Omental fat pad (tissue), 4 donors: ENCODE results near the gene PRR18. TPM values are rescaled to one million over a fixed set of nuclear protein-coding genes. Genes with fewer than 3 reads are reported as not detected.
A peak's percentile ranks its signal among the peaks of the same experiment; 100 is the strongest.

ENCODE experiments used
- ATAC-seq: fragments of 150-250 bp; one replicate; pipeline ENCODE4 v1.9.1; 2016; ENCODE audit warnings: mild to moderate bottlenecking, moderate library complexity; ENCODE audit not compliant: low FRiP score
- DNase-seq: peaks from one replicate; pipeline ENCODE4 v3.0.0-alpha.2; 2019; ENCODE audit warnings: low spot score
- total RNA-seq, 4 donors: library from RNA; depleted of rRNA; stranded (reverse); fragments of >200 nt; gene quantifications; one replicate each; pipeline ENCODE4 v1.1.0, GENCODE V29; 2016
- TF ChIP-seq, protein P1 (sequence below), 3 donors: fragments of 450-650 bp; IDR thresholded peaks; one replicate each; pipeline ENCODE4 v1.5.1; 2016 to 2017; ENCODE audit warnings: antibody characterized with exemption in 3 of 3, mild to moderate bottlenecking in 3 of 3, moderate library complexity in 2 of 3

PRR18 gene
- total RNA-seq, 4 donors from 2014 or later = 0.37 to 0.63 (median 0.38) TPM; not detected in 1

DNA sequence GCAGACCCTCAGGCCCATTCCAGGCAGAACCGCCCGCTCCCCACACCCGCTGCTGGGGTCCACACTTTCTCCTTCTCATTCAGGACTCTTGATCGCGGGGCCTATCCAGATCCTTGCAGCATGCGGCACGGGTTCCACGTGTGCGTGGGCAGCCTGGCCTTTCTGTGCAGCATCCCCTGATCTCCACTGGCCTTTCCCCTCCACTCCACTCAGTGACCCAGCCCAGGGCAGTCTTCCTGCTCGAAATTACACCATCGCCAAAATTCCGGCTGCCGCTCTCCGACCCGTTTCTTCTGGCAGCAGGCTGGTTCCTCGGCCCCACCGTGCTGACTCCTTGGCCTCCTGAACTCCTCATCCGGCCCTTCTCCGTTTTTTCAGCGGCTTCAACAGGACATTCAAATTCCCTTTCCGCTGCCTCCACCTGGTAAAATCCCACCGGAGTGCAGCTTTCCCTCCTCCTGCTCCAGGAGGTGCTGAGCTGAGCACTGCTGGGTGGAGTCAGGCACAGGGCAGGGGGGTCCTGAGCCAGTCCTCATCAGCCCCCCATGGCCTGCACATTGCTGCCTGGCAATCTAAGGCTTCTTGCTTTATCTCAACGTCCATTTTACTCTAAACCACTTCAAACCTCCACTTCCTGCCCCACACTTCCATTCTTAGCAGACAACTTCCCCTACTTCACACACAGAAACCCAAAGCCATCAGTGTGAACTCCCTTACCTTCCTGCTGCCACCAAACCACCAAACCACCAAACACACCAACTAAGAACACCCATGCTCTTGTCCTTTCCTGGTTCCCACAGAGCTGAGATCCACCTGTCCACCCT, 25.2 kb upstream of the PRR18 start:
- ATAC-seq = no peak
- no peak for DNase-seq
- TF ChIP-seq, protein P1, sequence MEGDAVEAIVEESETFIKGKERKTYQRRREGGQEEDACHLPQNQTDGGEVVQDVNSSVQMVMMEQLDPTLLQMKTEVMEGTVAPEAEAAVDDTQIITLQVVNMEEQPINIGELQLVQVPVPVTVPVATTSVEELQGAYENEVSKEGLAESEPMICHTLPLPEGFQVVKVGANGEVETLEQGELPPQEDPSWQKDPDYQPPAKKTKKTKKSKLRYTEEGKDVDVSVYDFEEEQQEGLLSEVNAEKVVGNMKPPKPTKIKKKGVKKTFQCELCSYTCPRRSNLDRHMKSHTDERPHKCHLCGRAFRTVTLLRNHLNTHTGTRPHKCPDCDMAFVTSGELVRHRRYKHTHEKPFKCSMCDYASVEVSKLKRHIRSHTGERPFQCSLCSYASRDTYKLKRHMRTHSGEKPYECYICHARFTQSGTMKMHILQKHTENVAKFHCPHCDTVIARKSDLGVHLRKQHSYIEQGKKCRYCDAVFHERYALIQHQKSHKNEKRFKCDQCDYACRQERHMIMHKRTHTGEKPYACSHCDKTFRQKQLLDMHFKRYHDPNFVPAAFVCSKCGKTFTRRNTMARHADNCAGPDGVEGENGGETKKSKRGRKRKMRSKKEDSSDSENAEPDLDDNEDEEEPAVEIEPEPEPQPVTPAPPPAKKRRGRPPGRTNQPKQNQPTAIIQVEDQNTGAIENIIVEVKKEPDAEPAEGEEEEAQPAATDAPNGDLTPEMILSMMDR (IDR thresholded peaks at IDR 0.05) = no peak

- DNase-seq = no peak
- no peak for ATAC-seq
- TF ChIP-seq, protein P1 (IDR thresholded peaks at IDR 0.05) = no peak
Observed at GRCh38 chr6:166331503-166332415, 23.6 kb upstream of the PRR18 start.

DNA sequence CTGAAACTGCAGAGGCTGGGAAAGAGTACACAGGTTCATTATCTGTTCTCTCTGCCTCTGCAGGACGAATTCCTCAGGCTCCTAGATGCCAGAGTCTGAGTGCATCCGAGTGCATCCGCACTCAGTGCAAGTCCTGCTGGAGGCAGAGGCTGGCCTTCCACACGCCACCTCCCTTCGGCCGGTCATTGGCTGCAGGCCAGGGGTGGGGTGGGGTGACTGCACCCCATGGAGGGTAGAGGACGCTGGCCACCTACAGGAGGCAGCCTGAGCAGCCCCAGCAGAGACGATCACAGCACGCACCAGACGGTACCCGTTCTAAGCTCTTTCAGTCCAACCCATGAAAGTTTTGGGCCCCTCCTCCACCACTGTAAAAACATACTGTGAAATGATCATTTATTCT, 22.4 kb upstream of the PRR18 start:
- DNase-seq = no peak
- TF ChIP-seq, protein P1 (IDR thresholded peaks at IDR 0.05) = no peak
- ATAC-seq = peak; percentile 50

DNA sequence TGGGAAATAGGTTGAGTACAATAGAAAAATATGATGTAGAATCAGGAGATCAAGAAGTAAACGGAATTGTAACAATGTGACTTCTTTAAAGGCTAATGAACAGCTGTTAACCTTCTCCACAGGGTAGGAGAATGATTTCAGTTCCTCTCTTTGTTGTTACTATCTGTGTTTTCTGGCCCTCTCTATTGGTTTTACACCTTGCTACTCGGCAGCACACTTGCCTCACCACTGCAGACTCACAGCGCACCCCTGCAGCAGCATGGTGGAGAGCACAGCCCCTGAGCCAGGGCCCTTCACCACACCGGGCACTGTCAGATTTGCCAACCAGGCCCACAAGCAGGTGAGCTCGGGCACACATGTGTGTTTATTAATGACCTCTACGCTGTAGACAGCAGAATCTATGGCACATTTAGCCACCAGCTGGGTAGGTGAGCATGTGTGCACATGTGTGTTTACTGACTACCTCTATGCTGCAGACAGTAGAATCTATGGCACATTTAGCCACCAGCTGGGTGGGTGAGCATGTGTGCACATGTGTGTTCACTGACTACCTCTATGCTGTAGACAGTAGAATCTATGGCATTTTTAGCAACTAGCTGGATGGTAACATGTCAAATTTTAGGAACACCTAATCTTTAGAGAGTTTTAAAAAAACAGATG, 17.3 kb upstream of the PRR18 start:
- DNase-seq = no peak
- TF ChIP-seq, protein P1 (IDR thresholded peaks at IDR 0.05) = no peak
- no peak for ATAC-seq

DNA sequence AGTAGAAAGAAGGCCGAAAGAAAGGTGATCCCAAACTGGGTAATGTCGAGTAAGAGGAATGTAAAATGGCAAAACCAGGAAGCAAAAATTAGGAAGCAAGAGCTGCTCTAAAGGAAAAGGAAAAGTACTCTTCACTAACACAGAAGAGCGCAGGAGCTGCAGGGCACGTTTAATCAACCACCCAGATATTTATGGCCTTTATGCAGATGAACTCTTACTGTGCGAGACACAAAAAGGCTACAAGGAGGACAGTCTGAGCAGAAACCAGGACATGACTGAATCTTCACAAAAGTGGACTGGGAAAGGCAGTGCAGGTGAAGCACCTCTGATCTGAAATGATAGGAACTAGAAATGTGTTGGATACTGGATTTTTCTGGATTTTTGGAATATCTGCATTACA, 15.2 kb upstream of the PRR18 start:
- no peak for ATAC-seq
- DNase-seq = no peak
- TF ChIP-seq, protein P1 (IDR thresholded peaks at IDR 0.05) = no peak

DNA sequence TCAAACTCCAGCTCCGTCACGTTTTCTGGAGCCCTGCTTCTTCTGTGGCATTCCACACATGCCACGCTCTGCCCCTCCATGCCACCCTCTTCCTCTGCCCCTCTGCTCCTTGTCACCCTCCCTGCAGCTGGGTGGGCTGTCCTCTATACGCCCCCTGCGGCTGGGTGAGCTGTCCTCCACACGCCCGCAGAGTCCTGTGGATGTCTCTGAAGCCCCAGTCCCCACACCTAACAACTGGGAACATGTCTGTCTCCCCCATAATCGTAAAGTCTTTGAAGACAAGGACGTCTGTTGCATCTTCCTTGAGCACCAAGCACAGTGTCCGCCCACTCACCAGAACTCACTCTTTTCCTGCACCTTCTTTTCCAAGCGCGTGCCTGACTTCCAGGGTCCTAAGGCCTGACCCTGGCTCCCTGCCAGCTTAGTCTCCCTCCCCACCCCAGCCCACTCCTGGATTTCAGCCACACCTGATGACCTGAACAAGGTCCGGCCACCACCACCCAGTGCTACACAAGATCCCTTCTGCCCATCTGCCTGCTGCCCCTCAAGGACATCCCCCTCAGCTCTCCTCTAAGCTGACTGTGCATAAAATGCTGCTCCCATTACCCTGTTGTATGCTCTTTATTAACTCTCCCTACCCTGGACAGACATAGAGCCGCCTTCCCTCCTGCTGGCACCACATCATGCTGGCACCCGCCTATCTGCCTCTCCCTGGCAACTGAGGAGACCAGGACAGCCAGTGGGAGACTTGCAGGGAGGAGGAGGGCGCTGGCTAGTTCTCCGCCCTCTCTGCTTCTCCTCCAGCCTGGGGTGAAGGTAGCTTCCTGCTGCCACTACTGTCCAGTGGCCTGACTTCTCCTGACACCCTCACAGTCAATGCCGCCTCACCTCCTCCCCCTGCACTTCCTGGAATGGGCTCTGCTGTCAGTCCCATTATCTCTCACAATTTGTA, 10.7 kb upstream of the PRR18 start:
- DNase-seq (no peak), ATAC-seq (no peak)
- TF ChIP-seq, protein P1 (IDR thresholded peaks at IDR 0.05) = no peak
